SK-N-SH (cell line): ENCODE results near the gene ADORA3. TPM values are rescaled to one million over a fixed set of nuclear protein-coding genes. Genes with fewer than 3 reads are reported as not detected.

ENCODE experiments used
- CTCF ChIA-PET: fragments of 300-600, 350-600 bp; formaldehyde crosslinking; extraction: SDS; loops from one replicate; lab custom pipeline; 2021; lab: Yijun Ruan, JAX
- POLR2A ChIA-PET: fragments of 350-600 bp; sonication (Branson Sonifier 250); formaldehyde crosslinking; extraction: SDS; loops from one replicate; lab custom pipeline; 2020; ENCODE audit warnings: antibody characterized with exemption, inconsistent platforms; lab: Yijun Ruan, JAX
- DNase-seq: peaks from one replicate; pipeline ENCODE4 v3.0.0; 2012
- H2AFZ ChIP-seq: fragments of 200-600 bp; sonication (generic); 2 replicates; pipeline ENCODE4 v1.8.1; 2016; ENCODE audit warnings: antibody characterized with exemption, mild to moderate bottlenecking, low read depth
- H3F3A ChIP-seq: fragments of 200-600 bp; sonication (generic); replicated peaks from 2 replicates; pipeline ENCODE3; 2016; ENCODE audit warnings: antibody characterized with exemption, mild to moderate bottlenecking; ENCODE audit not compliant: insufficient read depth
- H3K27ac ChIP-seq, 2 experiments: fragments of 200-500 bp in 1 of 2; fragments of 200-600 bp in 1 of 2; sonication (Bioruptor generic) in 1 of 2; sonication (generic), shearing (Covaris generic) in 1 of 2; 2 replicates each; pipeline versions ENCODE4 v1.5.1 to v1.6.1; 2014 to 2016; ENCODE audit warnings: low read depth in 2 of 2, inconsistent platforms in 1 of 2, low read length in 1 of 2, mild to moderate bottlenecking in 1 of 2, mixed read lengths in 1 of 2
- H3K27me3 ChIP-seq: fragments of 200-600 bp; sonication (generic), shearing (Covaris generic); 2 replicates; pipeline ENCODE4 v1.6.1; 2016; ENCODE audit warnings: mixed run types; ENCODE audit not compliant: insufficient read depth
- H3K36me3 ChIP-seq, 2 experiments: fragments of 200-500 bp in 1 of 2; fragments of 200-600 bp in 1 of 2; sonication (Bioruptor generic) in 1 of 2; sonication (generic) in 1 of 2; replicated peaks in 1 of 2; 2 replicates each; pipeline versions ENCODE3 to v1.5.1; 2014 to 2016; ENCODE audit warnings: low read length in 1 of 2, mild to moderate bottlenecking in 1 of 2; ENCODE audit not compliant: insufficient read depth in 2 of 2, control insufficient read depth in 1 of 2
- H3K4me1 ChIP-seq, 2 experiments: fragments of 200-500 bp in 1 of 2; fragments of 200-600 bp in 1 of 2; sonication (Bioruptor generic) in 1 of 2; sonication (generic), shearing (Covaris generic) in 1 of 2; 2 replicates each; pipeline versions ENCODE4 v1.5.1 to v1.6.1; 2014 to 2016; ENCODE audit warnings: low read depth in 1 of 2, low read length in 1 of 2, mixed run types in 1 of 2; ENCODE audit not compliant: insufficient read depth in 2 of 2, control insufficient read depth in 1 of 2
- H3K4me2 ChIP-seq: fragments of 200-600 bp; sonication (generic), shearing (Covaris generic); 2 replicates; pipeline ENCODE4 v1.6.1; 2017; ENCODE audit warnings: mixed run types
- H3K4me3 ChIP-seq, 2 experiments: fragments of 200-500 bp in 1 of 2; fragments of 200-600 bp in 1 of 2; sonication (Bioruptor generic) in 1 of 2; sonication (generic), shearing (Covaris generic) in 1 of 2; 2 replicates each; pipeline versions ENCODE4 v1.5.1 to v1.8.1; 2014 to 2016; ENCODE audit warnings: low read depth in 2 of 2, inconsistent platforms in 1 of 2, low read length in 1 of 2, mild to moderate bottlenecking in 1 of 2, mixed read lengths in 1 of 2, moderate library complexity in 1 of 2
- H3K79me2 ChIP-seq: fragments of 200-600 bp; sonication (generic); 2 replicates; pipeline ENCODE4 v1.8.1; 2017; ENCODE audit warnings: mild to moderate bottlenecking; ENCODE audit not compliant: insufficient read depth
- H3K9ac ChIP-seq: fragments of 200-600 bp; sonication (generic); 2 replicates; pipeline ENCODE4 v1.6.1; 2017; ENCODE audit warnings: mixed run types
- H3K9me2 ChIP-seq: fragments of 200-600 bp; sonication (generic); 2 replicates; pipeline ENCODE4 v1.6.1; 2017; ENCODE audit warnings: mixed run types
- H3K9me3 ChIP-seq: fragments of 200-600 bp; sonication (generic); 2 replicates; pipeline ENCODE4 v1.6.1; 2017; ENCODE audit warnings: mixed run types, mild to moderate bottlenecking, moderate library complexity
- H4K20me1 ChIP-seq: fragments of 200-600 bp; sonication (generic); 2 replicates; pipeline ENCODE4 v1.6.1; 2017; ENCODE audit warnings: mild to moderate bottlenecking, mixed run types; ENCODE audit not compliant: insufficient read depth
- CTCF ChIP-seq: fragments of 200-600 bp; sonication (generic); IDR thresholded peaks from 2 replicates; pipeline ENCODE4 v1.6.1; 2017; ENCODE audit warnings: antibody characterized with exemption, mild to moderate bottlenecking, moderate library complexity
- FOXM1 ChIP-seq: IDR thresholded peaks from 2 replicates; pipeline ENCODE4 v1.4.0; 2012; ENCODE audit warnings: low read depth, mild to moderate bottlenecking
- GATA2 ChIP-seq: sonication (generic); formaldehyde crosslinking; IDR thresholded peaks from 2 replicates; pipeline ENCODE4 v1.5.0; 2020; ENCODE audit warnings: mild to moderate bottlenecking, missing genetic modification reagents
- MEF2A ChIP-seq: IDR thresholded peaks from 2 replicates; pipeline ENCODE4 v1.4.0; 2012; ENCODE audit warnings: low read depth, borderline replicate concordance
- RAD21 ChIP-seq: IDR thresholded peaks from 2 replicates; pipeline ENCODE4 v1.6.1; 2012; ENCODE audit warnings: mild to moderate bottlenecking, low read length
- RFX5 ChIP-seq: IDR thresholded peaks from 2 replicates; pipeline ENCODE4 v1.6.1; 2012; ENCODE audit warnings: mild to moderate bottlenecking, improper control_type of control experiment, low read length
- RXRA ChIP-seq: IDR thresholded peaks from 2 replicates; pipeline ENCODE4 v1.4.0; 2012; ENCODE audit warnings: low read depth, mild to moderate bottlenecking, borderline replicate concordance
- TAF1 ChIP-seq: IDR thresholded peaks from 2 replicates; pipeline ENCODE4 v1.6.1; 2012; ENCODE audit warnings: low read depth, mild to moderate bottlenecking, low read length, moderate library complexity, borderline replicate concordance
- TEAD4 ChIP-seq: IDR thresholded peaks from 2 replicates; pipeline ENCODE4 v1.4.0; 2012; ENCODE audit warnings: mild to moderate bottlenecking, borderline replicate concordance; ENCODE audit not compliant: insufficient read depth
- WGBS: methylation state at CpG from one replicate; pipeline ENCODE4 v1.1.6; 2017; ENCODE audit warnings: low lambda C conversion rate; 5-methylcytosine and 5-hydroxymethylcytosine counted together
- polyA plus RNA-seq, 3 experiments: library from polyadenylated mRNA; depleted of rRNA; stranded (reverse); fragments of >200 nt; gene quantifications; 2 replicates each; pipeline ENCODE4 v1.2.3, GENCODE V29; 2012
- TF ChIP-seq, protein P1 (sequence below): IDR thresholded peaks from 2 replicates; pipeline ENCODE4 v1.4.0; 2012; ENCODE audit warnings: low read depth, borderline replicate concordance
- TF ChIP-seq, protein P2 (sequence below): IDR thresholded peaks from 2 replicates; pipeline ENCODE4 v1.4.0; 2012; ENCODE audit warnings: low read depth
- TF ChIP-seq, protein P3 (sequence below): fragments of 150-350 bp; IDR thresholded peaks from 2 replicates; pipeline ENCODE4 v1.6.1; 2017; ENCODE audit warnings: antibody characterized with exemption, low read length, low read depth, borderline replicate concordance

Gene ADORA3
- polyA plus RNA-seq, 1 of the 3 experiments (the other 2 are of a cell fraction) = not detected

GRCh38 chr1:111542187-111542586 is 38.8 kb upstream of the ADORA3 start (continued):
- TF ChIP-seq, protein P1, sequence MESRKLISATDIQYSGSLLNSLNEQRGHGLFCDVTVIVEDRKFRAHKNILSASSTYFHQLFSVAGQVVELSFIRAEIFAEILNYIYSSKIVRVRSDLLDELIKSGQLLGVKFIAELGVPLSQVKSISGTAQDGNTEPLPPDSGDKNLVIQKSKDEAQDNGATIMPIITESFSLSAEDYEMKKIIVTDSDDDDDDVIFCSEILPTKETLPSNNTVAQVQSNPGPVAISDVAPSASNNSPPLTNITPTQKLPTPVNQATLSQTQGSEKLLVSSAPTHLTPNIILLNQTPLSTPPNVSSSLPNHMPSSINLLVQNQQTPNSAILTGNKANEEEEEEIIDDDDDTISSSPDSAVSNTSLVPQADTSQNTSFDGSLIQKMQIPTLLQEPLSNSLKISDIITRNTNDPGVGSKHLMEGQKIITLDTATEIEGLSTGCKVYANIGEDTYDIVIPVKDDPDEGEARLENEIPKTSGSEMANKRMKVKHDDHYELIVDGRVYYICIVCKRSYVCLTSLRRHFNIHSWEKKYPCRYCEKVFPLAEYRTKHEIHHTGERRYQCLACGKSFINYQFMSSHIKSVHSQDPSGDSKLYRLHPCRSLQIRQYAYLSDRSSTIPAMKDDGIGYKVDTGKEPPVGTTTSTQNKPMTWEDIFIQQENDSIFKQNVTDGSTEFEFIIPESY = no peak
- TF ChIP-seq GATA2 (CRISPR knock-in tag) (no peak), TEAD4 (no peak), TAF1 (no peak), FOXM1 (no peak), RFX5 (no peak)
- TF ChIP-seq, all 33 proteins: peak for 0

DNA sequence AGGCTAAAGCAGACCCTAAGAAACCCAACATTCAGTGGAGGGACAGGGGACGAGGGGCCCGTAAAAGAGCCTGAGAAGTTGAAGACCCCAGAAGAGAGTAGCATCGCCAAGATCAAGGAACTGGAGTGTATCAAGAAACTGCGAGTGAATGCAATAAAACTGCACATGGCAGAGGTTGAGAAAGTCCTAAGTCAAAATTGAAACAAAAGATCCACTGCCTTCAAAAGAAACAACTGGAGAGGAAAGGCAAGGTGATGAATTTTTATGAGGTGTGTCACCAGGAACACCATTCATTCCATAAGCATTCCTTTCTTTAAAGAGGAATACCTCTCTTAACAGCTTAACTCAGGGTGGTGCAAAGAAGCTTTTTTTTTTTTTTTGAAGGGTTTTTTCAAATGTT is 38.3 kb upstream of the ADORA3 start:
- Histone ChIP-seq H3K36me3 (no peaks in the 10 kb centered on the region), H3K4me1 (peaks cover 0 to 9% of the 10 kb centered on the region in 2 experiments; a peak in 3 of 4 replicates), H3K79me2 (no peaks in the 10 kb centered on the region), H2AFZ (peak overlapping the region; percentile 66), H3K9ac (no peak overlapping the region), H3K27ac (no peak overlapping the region), H3K9me3 (no peaks in the 10 kb centered on the region), H3K9me2 (no peaks in the 10 kb centered on the region), H3K4me3 (no peak overlapping the region), H3F3A (no peaks in the 10 kb centered on the region), H4K20me1 (no peaks in the 10 kb centered on the region), H3K4me2 (no peak overlapping the region), H3K27me3 (no peaks in the 10 kb centered on the region)
- TF ChIP-seq RXRA = no peak
- no peak for TF ChIP-seq RAD21
- no peak for TF ChIP-seq CTCF
- TF ChIP-seq, protein P2, sequence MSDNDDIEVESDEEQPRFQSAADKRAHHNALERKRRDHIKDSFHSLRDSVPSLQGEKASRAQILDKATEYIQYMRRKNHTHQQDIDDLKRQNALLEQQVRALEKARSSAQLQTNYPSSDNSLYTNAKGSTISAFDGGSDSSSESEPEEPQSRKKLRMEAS = no peak
- 77% methylated on average over 4 of the region's 4 CpGs for WGBS
- POLR2A ChIA-PET = no interaction called here
- DNase-seq = no peak
- CTCF ChIA-PET = interaction anchor here (0.8 kb wide), 1 partner anchor 10 kb away, joined by 3 read pairs; no protein-coding TSS in a partner anchor

DNA sequence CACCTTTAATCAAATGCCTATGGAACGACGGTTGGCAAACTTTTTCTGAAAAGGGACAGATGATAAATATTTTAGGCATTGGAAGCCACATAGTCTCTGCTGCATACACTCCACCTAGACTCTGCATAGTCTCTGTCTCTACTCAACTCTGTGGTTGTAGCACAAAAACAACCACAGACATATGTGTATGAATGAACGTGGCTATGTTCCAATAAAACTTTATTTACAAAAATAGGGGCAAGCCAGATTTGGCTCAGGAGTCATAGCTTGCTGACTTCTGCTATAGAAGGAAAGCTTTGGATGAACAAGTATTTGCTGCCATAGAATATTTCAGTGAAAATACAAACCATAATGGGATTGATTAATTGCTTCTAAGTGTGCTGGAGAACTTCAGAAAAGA is 37.5 kb upstream of the ADORA3 start:
- H3K27me3 ChIP-seq = no peaks in the 10 kb centered on the region
- no peak overlapping the region for H3K4me2 ChIP-seq
- H3K9me2 ChIP-seq = no peaks in the 10 kb centered on the region
- TF ChIP-seq, protein P3, sequence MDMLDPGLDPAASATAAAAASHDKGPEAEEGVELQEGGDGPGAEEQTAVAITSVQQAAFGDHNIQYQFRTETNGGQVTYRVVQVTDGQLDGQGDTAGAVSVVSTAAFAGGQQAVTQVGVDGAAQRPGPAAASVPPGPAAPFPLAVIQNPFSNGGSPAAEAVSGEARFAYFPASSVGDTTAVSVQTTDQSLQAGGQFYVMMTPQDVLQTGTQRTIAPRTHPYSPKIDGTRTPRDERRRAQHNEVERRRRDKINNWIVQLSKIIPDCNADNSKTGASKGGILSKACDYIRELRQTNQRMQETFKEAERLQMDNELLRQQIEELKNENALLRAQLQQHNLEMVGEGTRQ = no peak
- TF ChIP-seq MEF2A = no peak
- H2AFZ ChIP-seq = no peak overlapping the region
- H4K20me1 ChIP-seq = no peaks in the 10 kb centered on the region
- H3K9ac ChIP-seq = no peak overlapping the region
- no peaks in the 10 kb centered on the region for H3K79me2 ChIP-seq
- ChIA-PET POLR2A (no interaction called here), CTCF (no interaction called here)
- H3F3A ChIP-seq = no peaks in the 10 kb centered on the region
- no peak overlapping the region for H3K4me3 ChIP-seq
- 66% methylated on average over 3 of the region's 3 CpGs for WGBS
- H3K4me1 ChIP-seq = peaks cover 0 to 9% of the 10 kb centered on the region in 2 experiments; a peak in 3 of 4 replicates
- H3K9me3 ChIP-seq = no peaks in the 10 kb centered on the region
- no peak for DNase-seq
- no peak overlapping the region for H3K27ac ChIP-seq
- H3K36me3 ChIP-seq = no peaks in the 10 kb centered on the region
